Myocyte (in vitro differentiated cells): ENCODE results near the gene LIN7A. TPM values are rescaled to one million over a fixed set of nuclear protein-coding genes. Genes with fewer than 3 reads are reported as not detected.
A peak's percentile ranks its signal among the peaks of the same experiment; 100 is the strongest.

ENCODE experiments used
- DNase-seq: peaks from one replicate; pipeline ENCODE4 v3.0.0-alpha.2; 2012; ENCODE audit warnings: low read depth
- total RNA-seq: library from RNA; depleted of rRNA; stranded (reverse); fragments of >200 nt; gene quantifications from 2 replicates; pipeline ENCODE4 v1.2.3, GENCODE V29; 2014

LIN7A gene
- total RNA-seq, 1 donor from 2014 or later = 0.21 TPM

DNA sequence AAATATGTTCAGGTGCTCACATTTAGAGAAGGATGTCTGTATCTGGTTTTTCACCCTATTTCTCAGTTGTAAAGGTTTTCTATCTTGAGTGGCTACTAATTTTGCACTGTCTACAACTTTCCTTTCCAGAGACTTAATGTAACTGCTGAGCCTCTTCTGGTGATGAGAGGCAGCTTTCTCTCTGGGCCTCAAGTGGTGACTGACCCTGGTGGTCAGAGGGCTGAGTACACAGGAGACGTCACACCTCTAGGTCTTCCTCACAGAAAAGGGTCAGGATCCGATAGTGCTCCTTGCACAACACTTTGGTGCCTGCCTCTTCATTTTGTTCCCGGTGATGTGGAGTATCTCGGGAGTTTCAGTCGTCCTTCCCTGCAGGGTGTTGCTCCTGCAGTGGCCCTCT lies 76.8 kb downstream of the LIN7A start:
- DNase-seq = no peak

DNA sequence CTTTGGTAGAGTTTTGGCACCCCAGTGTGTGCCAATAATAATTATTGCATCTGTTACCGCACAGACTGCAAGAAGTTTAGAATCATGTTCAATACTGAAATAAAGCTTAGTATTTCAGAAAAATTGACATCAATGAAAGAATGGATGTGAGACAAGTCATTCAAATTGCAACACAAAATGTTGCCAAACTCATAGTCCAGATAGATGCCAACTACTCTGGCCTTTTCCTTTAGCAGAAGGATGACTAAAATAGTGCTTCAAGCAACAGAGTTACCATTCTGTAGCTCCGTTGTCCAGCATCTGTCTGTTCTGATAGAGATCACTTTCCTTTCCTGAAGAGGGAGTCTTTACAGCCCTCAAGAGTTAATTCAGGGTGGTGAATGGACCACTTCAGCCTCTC lies 77.5 kb downstream of the LIN7A start:
- DNase-seq = no peak

DNA sequence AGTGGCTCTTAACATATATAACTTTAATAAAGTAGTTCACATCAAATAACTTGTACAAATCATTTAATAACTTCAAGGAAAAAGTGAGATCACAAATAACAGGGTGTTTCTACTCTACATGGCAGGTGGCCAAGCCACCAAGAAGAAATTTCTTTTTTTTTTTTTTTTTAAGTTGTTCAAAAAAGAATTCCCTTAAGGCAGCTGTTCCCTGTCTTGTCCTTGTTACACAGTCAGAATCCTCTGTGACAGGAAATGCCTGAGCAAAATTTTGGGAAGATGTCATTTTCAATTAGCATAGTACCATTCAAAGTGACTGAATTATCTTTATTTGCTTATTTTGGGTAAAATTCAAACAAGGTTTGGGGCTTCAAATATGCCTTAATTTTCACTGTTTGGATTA lies 79.4 kb downstream of the LIN7A start:
- DNase-seq = peak; percentile 43

DNA sequence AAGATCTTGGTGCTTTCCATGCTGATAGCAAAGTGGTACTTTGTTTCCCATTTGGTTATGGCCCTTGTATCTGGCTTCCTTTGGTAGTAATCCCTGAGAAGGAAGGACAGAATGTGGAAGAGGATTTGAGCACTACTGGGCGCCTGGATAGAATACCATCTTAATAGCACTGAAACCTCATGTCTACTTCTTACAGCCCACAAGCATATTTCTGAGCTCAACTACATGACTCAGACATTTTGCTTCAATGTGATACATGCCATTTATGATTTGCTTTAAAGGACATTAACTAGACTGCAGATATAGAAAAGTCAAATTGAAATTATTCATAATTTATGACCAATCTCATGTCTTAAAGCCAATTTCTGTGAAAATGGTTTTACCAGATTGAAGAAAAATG lies 80.4 kb downstream of the LIN7A start:
- peak; percentile 45 for DNase-seq

DNA sequence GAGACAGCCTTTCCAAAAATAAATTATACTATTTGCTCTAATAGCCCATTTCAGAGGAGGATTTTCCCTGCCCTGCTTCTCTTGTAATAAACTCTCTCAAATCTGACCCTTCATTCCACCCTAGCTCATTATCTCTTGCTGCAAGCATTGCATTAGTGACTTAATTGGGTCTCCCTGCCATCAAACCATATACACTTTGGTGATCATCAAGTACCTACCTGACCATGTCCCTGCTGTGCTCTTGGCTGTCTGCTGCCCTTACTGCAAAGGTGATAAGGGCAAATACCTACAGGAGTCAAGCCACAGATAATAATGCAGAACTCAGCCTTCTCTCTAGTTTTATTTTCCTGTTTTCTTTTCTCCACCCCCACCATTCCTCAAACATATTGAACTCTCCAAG lies 88.4 kb downstream of the LIN7A start:
- no peak for DNase-seq

DNA sequence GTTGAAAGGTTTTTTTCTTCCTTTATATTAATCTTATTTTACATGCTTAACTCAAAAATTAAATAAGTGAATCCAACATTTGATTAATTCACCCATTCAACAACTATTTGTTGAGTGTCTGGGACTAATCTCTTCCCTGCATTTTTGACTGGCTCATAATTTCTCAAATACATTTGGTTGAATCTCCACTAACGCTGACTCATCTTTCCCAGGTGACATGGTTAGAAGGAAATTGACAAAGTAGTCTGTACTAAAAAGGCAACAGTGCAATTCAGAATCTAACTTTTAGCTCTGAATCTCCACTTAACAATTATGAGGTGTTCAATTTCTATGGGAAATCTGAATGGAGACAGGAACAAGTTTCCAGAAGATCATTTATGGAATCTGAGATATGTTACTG lies 88.9 kb downstream of the LIN7A start:
- DNase-seq = no peak

DNA sequence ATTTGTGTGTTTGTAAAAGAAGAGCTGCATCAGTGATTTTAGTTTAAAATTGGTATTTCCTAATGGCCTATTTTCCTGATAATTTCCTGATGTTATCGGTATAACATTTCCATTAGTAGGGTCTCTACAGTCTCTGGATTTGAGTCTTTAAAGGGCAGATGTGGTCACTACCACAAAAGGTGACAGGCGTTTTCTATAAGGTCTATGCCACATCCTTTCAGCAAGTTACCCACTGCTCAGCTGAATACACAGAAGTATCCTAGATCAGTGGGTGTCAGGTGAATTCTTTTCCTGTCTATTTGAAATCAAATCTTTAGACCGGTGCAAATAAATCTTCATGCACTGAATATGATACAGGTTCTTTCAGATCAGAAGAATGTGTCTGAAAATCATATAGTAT lies 90.2 kb downstream of the LIN7A start:
- no peak for DNase-seq

DNA sequence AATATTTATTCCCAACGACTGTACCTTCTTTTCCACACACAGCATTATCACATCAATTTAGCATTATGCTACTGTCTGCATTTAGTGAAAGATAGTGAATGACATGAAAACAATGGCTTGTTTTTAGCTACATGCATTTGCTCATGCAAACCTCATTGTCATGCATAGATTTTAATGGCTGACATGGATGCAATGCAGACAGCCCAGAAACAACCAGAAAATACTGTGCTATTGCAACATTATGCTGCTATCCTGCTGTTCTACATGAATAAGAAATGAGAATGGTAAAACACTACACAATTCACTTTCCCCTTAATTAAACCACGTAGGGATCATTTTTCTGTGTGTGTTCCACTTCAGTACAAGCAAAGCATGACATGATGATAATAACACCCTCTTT lies 90.8 kb downstream of the LIN7A start:
- no peak for DNase-seq

DNA sequence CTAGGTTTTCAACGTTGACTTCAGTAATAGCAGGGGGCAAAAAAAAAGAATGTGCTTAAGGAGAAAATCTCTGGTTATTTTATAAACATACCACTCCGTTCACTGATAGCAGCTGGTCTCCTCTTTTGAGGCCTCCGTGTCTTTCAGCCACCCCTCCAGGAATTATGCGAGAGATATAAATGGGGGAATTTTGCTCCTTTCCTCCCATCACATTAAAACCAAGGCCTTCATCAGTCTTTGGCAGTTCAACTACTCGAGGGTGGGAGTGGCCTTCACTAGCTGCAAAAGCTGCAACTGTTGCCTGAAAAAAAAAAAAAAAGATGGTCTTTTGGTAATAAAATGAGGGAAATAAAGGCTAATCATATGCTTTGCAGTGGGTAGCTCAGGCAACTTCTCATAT lies 92.1 kb downstream of the LIN7A start:
- DNase-seq = no peak

DNA sequence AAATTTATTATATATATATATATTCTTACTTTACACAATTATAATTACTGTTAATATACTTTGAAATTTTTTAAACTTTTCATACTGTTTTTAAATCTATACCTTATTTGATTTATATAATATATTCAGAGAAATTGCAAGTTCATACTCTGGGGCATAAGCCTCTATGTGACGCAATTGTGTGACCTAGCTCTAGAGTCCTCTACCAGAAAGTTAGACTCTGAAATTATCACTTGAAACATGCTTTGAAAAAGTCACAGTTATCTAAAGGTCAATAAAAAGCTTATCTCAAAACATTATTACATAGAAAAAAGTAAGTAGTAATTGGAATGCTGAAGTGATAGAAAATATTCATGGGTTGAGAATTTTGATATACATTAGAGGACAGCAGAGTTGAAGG lies 93.8 kb downstream of the LIN7A start:
- no peak for DNase-seq

DNA sequence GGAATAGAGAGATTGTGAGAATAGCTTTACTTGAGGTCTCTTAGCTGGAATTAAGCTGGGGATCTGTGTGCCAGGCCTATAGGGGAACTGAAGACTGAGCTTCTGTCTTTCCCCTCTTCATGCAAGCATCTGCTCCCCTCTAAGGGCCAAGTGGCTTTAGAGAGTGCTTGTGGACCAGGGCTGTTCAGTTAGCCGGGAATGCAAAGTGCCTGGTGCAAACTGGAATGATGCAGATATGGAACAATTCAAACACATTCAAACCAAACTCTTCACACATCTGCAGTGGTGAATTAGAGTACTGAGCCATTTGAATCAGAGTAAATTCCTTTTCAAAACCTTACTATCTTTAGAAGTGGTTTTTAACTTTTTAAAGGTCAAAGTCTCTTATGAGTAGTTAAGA lies 99.0 kb downstream of the LIN7A start:
- no peak for DNase-seq

DNA sequence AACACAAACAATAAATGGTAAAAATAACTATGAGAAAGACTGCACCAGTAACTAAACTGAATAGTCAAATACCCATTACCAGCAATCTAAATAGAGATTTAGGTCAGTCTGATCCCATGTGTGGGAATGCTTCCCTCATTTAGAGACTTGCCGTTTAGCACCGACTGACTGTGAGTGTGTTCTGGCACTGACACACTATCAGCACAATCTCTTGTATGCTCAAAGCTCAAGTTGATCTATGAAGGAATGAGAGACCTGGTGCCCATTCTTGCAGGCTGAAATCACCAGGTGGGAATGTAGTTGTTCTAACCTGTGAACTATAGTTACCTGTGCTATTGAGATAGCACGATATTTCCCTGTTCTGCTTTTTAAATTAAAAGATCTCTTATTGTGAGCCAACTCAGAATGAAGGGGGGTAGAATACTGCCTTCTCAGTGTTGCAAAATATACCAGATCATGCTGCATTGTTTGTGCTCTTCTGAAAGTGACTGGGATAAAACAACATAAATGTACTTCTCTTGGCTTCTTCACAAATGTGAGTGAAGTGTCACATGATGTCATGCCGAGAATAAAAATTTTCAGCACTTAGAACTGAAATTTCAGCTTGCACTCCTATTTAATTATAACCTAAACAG lies 99.6 kb downstream of the LIN7A start:
- DNase-seq = no peak

DNA sequence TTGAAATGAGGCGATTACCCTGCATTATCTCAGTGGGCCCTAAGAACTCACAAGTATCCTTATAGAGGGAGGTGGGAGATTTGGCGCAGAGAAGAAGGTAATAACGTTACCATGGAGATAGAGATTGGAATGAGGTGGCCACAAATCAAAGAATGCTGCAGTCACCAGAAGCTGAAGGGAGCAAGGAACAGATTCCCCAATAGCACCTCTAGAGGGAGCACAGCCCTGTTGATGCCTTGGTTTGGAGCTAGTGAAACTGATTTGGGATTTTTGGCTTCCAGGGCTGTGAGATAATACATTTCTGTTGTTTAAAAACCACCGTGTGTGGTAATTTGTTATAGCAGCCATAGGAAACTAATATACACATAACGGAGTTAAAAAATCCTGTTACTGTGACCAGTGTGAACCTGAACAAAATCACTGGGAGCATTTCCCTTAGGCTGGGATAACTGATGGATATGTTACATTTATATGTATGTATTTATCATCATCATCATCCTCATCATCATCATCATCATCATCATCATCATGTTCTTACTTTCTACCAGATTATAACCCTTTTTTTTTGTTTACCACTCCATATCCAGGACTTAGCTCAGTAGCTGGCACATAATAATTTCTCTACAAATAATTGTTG lies 100.3 kb downstream of the LIN7A start:
- peak; percentile 75 for DNase-seq

DNA sequence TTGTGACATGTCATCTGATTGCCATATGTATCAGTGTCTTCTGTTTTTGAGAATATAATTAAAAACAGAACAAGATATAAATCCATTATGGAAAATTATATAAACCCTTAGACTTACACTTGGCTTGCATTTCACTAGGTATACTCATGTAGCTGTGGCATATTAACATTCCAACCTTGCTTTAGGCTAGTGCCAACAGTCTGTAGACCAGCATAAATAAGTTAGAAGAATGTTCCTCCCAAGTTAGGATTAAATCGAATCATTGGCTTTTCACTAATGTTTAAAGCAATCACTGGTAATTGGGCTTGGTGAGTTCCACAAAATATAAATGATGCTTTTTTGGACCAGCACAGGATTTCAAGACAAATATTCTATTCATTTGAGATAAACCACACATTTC lies 103.0 kb downstream of the LIN7A start:
- no peak for DNase-seq

DNA sequence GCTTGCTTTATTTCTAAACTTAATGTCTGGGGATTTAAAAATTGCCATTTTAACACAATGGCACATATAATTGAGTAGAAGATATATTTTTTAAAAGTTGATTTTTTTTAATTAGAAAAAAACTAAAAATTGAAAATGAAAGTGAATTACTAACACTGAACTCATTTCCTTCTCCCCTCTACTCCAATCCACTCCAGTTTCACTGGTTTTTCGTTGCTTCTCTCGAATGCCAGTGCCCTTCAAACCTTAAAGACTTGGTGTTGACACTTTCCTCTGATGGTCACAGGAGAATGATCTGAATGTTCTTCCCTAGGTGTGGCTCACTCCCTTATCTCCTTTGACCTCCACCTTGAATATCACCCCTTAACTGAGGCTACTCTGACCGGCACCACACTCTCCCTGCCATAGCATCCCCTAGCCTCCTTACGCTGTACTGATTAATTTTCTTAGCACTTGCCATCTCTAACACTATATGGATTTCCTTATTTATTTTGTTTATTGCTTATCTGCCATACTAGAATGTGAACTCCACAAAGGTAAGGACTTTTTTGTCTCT lies 107.1 kb downstream of the LIN7A start:
- no peak for DNase-seq

DNA sequence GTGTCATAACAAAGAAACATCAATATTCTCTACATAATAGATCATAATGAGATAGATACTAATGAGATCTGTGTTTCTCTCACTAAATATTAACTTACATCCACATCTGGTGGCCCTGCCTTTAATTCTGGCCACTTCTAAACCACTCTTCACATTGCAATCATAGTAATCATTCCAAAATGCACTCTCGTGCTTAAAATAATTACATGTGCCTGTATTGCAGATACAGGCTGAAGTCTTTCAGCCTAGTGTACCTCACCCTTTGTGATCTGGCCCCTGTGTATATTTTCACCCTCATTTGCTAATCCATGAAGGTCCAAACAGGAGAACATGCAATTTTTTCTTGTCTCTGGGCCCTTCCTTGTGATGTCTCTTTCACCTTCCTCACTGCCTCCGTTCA lies 108.0 kb downstream of the LIN7A start:
- DNase-seq = peak; percentile 58

DNA sequence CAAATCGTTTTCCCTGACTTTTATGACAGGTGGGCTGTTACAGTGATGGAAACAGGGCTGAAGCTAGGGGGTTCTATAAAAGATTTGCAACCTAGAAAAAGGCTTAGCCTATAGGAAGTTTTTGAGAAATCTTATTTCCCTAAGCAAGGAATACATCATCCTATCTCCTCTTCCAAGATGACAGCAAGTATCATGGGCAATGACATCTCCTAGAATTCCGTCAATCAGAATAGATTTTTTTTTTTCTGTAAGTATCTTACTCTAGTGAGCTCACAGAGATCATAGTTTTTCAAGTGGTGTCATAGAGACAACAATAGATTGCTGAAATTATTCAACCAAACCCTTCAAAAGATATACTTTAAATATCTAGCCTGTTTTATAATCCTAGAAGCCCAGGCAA lies 112.2 kb downstream of the LIN7A start:
- no peak for DNase-seq

DNA sequence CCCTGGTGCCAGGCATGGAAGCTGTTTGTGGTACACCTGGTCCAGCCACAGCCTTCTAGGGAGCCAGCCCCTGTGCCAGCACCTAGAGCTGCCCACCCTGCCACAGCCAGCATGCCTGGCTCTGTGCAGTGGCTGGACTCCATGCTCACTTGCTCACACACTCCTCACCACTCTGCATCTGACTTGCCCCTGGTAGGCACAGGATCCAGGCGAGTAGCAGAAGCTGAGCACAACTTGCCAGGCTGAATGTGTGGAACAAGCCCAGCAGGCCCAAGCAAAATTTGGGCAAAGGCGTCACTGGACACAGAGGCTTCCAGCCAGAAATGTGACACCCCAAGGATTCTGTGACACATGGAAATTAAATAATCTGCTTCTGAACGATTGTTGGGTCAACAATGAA lies 114.3 kb downstream of the LIN7A start:
- DNase-seq = no peak

DNA sequence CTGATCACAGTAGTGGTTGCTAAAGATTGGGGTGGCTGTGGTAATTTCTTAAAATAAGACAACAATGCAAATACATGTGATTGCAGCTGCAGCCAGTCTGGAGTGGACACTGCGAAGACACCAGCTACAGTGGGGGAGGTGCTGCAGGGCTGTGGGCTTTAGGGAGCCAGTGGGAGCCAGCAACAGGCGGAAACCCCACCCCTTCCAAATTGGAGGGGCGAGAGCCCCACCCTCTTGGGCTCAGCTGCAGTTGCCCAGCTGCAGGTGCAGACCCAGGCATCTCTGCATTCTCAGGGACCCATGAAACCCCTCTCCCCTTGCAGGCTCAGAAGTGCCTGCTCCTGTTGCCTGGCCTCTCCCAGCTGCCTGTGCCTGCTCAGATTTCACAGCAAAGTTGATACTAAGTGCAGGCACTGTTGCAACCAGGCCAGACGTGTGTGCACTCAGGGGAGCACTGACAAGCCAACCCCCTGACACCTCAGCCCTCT lies 116.2 kb downstream of the LIN7A start:
- no peak for DNase-seq

DNA sequence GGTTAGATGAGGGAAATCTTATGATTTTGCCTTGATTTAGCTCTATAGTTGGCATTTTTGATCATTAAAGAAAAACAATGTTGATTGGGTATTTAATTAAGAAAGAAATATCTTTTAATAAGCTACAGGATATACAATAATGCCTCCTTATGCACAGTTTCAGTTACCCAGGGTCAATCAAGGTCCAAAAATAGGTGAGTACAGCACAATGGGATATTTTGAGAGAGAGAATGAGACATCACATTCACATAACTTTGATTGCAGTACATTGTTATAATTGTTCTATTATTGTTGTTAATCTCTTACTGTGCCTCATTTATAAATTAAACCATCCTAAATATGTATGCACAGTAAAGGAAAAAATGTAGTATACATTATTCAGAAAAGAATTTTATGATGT lies 118.9 kb downstream of the LIN7A start:
- DNase-seq = no peak

DNA sequence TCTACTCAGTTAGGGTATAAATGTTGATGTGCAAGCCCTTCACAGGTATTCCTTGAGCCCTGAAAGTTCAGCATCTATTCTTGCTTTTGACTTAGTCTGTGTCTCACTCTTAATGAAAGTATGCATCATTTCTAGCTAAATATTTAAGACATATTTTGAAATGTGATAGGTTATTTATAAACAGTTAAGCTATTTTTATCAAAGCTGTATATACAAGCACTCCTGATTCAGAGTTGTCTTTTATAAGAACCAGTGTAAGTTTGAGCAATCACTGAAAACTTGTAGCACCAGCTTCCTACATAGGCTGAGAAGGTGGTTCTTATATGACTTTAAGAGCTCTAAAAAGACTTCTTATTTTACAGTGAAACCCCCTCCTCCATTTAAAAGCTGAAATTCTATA lies 122.4 kb downstream of the LIN7A start:
- DNase-seq = no peak

DNA sequence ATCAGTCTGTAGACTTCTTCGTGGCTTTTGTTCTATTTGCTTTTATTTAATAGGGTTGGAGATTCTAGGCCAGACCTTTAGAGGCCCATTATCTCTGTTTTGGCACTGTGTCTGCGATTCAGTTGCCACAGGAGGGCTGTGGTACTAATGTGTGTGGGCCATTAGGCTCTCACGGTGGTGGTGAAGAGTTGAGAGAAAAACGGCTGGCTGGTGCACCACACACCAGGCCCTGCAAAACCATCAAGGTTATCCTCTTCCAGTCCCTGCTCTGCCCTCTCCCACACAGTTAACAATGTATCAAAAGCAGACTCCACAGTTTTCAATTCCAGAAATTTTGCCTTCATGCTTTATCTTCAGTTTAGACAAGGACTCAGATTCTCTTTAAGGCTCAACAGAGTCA lies 123.3 kb downstream of the LIN7A start:
- no peak for DNase-seq

DNA sequence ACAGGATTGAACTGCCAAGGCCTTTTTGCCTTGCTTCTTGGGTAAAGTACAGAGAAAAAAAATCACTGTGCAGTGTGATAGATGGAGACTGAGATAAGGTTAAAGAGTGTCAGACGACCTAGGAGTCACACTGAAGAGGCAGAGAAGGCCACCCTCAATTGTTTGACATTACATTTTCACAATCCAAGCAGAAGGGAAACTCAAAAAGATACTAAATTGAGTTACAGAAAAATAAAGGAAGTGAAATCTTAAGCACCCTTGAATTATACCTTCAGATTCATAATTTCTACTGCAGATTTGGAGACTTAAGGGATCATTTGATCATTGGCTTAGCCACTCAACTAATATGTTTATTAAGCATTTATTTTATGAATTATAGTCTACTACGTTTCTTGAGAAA lies 123.9 kb downstream of the LIN7A start:
- no peak for DNase-seq
